Fibroblast of skin of right quadriceps (primary cell): ENCODE results near the gene RAP1GAP.

Experiments used
- DNase-seq: peaks from one replicate; pipeline ENCODE4 v3.0.0-alpha.2; 2013

Gene RAP1GAP

GRCh38 chr1:21669258-21670058, at the start of gene RAP1GAP:
TSS of gene RAP1GAP (minus strand) at chr1:21669357. CDS start at chr1:21620032, 49,325 bp downstream.
- no peak for DNase-seq

- no peak for DNase-seq
These were observed 47.0 kb upstream of the RAP1GAP start for GRCh38 chr1:21716169-21716568.

GRCh38 chr1:21707891-21708290, 38.7 kb upstream of the RAP1GAP start:
- DNase-seq: no peak

GRCh38 chr1:21707086-21707840, 38.1 kb upstream of the RAP1GAP start:
- DNase-seq: no peak

- DNase-seq: peak; percentile 14
These were observed 37.1 kb upstream of the RAP1GAP start for GRCh38 chr1:21706151-21706835.

- DNase-seq: no peak
These were observed 36.3 kb upstream of the RAP1GAP start for GRCh38 chr1:21705303-21705980.

- no peak for DNase-seq
These were observed 35.0 kb upstream of the RAP1GAP start for GRCh38 chr1:21704145-21704544.

GRCh38 chr1:21703318-21703963, 34.3 kb upstream of the RAP1GAP start:
- peak; percentile 60 for DNase-seq

- DNase-seq: no peak
These were observed 33.6 kb upstream of the RAP1GAP start for GRCh38 chr1:21702780-21703179.

- DNase-seq: no peak
These were observed 32.2 kb upstream of the RAP1GAP start for GRCh38 chr1:21701401-21701800.

- DNase-seq: no peak
These were observed 30.9 kb upstream of the RAP1GAP start for GRCh38 chr1:21700094-21700493.

- DNase-seq: no peak
These were observed 27.8 kb upstream of the RAP1GAP start for GRCh38 chr1:21696931-21697330.

GRCh38 chr1:21693732-21694131, 24.6 kb upstream of the RAP1GAP start:
- peak; percentile 26 for DNase-seq

- DNase-seq: no peak
These were observed 22.6 kb upstream of the RAP1GAP start for GRCh38 chr1:21691739-21692138.

- DNase-seq: no peak
These were observed 20.7 kb upstream of the RAP1GAP start for GRCh38 chr1:21689661-21690372.

GRCh38 chr1:21687081-21687529, 17.9 kb upstream of the RAP1GAP start:
- DNase-seq: no peak

- DNase-seq: no peak
These were observed 17.0 kb upstream of the RAP1GAP start for GRCh38 chr1:21685946-21686678.

GRCh38 chr1:21681426-21681825, 12.3 kb upstream of the RAP1GAP start:
- no peak for DNase-seq

- peak; percentile 44 for DNase-seq
These were observed 11.8 kb upstream of the RAP1GAP start for GRCh38 chr1:21680918-21681317.

- DNase-seq: no peak
These were observed 11.2 kb upstream of the RAP1GAP start for GRCh38 chr1:21680381-21680780.

GRCh38 chr1:21677168-21677567, 8.0 kb upstream of the RAP1GAP start:
- DNase-seq: no peak
